GM20431 (cell line): ENCODE data around the gene PRKCQ.
"Not testable (repeated sequence)": the region's sequence is repeated elsewhere in the genome, so short reads cannot be mapped to it uniquely, and the experiment has no call there.

Source experiments
- in situ Hi-C: fragments of 300-500 bp; cut with MseI, MboI; formaldehyde crosslinking; loops from one replicate; pipeline ENCODE4 v1.15.0; 2020; ENCODE audit warnings: low sequenced_read_pairs; ENCODE audit not compliant: unreplicated experiment

PRKCQ gene

GRCh38 chr10:6498771-6499170 lies 81.3 kb downstream of the PRKCQ start:
- in situ Hi-C loops, result no loop called here

- in situ Hi-C loops, result no loop called here
Observed at GRCh38 chr10:6497620-6498019, 82.5 kb downstream of the PRKCQ start.

DNA sequence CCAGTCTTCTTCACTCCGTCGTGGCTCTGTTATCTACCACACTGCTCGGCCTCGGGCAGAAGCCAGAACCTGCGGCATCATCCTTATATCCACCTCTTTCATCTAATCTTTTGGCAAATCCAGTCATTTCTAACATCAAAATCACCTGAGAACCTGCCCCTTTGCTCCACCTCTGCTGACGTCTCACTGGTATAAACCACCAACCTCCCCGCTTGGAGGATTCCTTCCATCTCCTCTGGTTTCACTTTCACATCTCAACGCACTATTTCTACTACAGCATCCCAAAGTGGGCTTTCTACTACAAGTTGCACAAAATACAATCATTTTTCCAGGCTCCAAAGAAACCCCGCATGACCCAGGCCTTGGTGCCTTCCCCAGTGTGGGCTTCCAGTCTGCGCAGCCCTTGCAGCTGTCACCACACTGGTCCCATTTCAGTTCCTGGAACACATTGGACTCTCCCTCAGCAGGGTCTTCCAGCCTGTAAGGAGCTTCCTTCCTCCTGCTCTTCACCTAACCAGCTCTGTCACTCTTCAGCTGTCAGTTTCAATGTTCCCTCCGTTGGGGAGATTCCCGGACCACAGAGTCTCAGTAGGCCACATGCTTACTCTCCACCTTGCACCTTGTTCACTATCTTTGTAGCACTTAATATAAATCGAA lies 85.0 kb downstream of the PRKCQ start:
- in situ Hi-C loops, result no loop called here

GRCh38 chr10:6494442-6494819 lies 85.6 kb downstream of the PRKCQ start:
- in situ Hi-C loops, result no loop called here

GRCh38 chr10:6493521-6494441 lies 86.3 kb downstream of the PRKCQ start:
- in situ Hi-C loops, result no loop called here

GRCh38 chr10:6492896-6493295 lies 87.2 kb downstream of the PRKCQ start:
- in situ Hi-C loops, result no loop called here

DNA sequence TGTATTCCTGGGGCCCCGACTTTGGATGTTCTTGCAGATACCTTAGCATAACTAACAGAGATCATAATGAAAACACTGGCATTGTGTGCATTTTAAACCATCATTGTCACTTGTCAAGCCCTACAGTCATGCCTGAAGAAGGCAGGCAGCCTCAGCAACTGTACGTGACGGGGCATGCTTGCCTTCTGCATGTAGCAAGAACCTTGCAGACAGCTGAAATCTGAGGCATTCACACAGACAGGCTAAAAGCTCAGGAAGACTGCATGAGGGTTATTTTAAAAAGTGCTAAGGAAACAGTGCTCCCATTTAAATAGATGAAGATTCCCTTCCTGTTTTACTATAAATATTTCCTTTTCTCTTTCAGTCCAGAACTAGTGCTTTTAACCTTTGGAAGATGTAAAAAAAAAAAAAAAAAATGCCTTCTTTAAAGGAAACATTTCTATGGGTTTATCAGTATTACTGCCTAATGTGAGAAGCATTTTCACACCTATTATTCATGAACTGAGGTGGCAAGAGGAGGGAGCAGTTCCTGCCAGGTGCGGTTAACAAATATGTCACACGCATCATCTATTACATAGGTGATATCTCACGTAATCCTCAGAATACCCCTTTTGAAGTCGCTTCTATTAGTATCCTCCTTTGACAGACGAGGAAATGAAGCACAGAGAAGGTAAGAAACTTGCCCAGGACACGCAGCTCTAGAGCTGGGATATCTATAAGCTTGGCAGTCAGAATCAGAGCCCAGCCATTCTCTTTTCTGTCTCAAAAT lies 88.1 kb downstream of the PRKCQ start:
- in situ Hi-C loops, result no loop called here

DNA sequence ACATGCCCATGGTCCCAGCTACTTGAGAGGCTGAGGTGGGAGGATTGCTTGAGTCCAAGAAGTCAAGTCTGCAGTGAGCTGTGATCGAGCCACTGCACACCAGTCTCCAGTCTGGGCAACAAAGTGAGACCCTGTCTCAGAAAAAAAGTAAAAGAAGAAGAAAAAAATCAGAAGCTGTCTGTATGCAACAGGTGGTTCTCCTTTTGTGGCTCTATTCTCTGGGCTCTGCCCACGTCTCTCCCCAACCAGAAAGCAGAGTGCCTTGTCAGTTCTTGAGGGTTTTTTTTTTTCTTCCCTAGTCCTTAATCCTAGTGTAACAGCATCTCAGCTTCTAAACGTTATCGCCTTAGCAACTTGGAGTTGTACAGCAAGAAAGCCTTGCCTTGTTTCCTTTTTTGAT lies 89.5 kb downstream of the PRKCQ start:
- in situ Hi-C loops, result no loop called here

GRCh38 chr10:6487920-6488319 lies 92.2 kb downstream of the PRKCQ start:
- in situ Hi-C loops, result no loop called here

DNA sequence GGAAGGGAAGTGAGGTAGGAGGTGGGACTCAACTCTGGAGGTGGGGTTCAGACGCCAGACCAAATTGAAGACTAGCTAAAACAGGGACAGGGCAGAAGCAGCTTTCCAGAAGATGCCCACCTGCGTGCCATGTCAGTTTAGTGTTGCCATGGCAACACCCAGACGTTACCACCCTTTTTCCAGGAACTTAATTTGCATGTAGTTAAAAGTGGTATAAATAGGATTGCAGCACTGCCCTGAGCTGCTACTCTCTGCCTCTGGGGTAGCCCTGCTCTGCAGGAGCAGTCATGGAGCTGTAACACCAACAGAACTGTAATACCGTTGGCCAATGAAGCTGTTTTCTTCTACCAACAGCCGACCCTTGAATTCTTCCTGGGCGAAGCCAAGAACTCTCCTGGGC lies 93.8 kb downstream of the PRKCQ start:
- in situ Hi-C loops, result no loop called here

DNA sequence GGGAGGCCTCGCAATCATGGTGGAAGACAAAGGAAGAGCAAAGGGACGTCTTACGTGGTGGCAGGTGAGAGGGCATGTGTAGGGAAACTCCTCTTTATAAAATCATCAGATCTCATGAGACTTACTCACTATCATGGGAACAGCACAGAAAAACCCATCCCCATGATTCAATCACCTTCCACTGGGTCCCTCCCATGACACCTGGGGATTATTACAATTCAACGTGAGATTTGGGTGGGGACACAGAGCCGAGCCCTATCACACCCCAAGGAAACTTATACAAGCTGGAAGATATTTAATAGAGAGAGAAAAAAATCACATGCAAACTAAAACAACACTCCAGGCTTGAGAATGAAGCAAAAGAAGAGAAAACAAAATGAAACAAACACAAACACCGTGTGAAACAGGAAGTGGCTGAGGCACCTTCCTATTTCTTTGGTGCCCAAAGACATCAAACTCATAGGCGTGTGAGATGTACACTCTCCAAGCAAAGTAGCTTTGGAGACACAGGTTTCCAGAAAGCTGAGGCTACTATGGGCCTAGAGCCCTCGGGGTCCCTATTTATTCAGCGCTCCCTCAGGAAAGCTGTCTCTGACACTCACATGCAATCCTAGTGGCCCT lies 97.2 kb downstream of the PRKCQ start:
- in situ Hi-C loops, result no loop called here

- in situ Hi-C loops, result no loop called here
Observed at GRCh38 chr10:6478722-6479121, 101.4 kb downstream of the PRKCQ start.

- in situ Hi-C loops, result no loop called here
Observed at GRCh38 chr10:6476989-6477388, 103.1 kb downstream of the PRKCQ start.

DNA sequence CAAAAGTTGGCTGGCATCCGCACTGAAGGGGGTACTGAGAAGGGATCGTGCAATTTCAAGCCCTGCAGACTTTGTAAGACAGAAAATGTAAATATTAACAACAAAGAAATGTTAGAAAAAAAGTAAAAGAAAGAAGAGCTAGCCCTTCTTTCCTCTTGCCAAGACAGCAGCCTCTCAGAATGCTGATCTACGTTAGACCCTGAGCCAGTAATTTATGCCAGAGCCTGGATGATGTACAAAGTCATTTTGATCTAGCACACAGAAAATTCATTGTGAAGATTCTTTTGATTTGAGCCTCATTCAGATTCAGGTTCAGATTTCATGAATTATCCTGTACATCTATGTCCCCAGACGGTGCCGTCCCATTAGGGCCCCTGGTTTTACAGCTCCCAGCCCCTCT lies 105.2 kb downstream of the PRKCQ start:
- in situ Hi-C loops, result no loop called here

- in situ Hi-C loops, result no loop called here
Observed at GRCh38 chr10:6473901-6474370, 106.1 kb downstream of the PRKCQ start.

GRCh38 chr10:6473430-6473829 lies 106.6 kb downstream of the PRKCQ start:
- in situ Hi-C loops, result no loop called here

DNA sequence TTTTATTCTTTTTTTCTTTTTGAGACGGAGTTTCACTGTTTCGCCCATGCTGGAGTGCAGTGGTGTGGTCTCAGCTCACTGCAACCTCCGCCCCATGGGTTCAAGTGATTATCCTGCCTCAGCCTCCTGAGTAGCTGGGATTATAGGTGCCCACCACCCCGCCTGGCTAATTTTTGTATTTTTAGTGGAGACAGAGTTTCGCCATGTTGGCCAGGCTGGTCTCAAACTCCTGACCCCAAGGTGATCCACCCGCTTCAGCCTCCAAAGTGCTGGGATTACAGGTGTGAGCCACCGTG lies 107.4 kb downstream of the PRKCQ start:
- in situ Hi-C loops, result not testable (repeated sequence)

DNA sequence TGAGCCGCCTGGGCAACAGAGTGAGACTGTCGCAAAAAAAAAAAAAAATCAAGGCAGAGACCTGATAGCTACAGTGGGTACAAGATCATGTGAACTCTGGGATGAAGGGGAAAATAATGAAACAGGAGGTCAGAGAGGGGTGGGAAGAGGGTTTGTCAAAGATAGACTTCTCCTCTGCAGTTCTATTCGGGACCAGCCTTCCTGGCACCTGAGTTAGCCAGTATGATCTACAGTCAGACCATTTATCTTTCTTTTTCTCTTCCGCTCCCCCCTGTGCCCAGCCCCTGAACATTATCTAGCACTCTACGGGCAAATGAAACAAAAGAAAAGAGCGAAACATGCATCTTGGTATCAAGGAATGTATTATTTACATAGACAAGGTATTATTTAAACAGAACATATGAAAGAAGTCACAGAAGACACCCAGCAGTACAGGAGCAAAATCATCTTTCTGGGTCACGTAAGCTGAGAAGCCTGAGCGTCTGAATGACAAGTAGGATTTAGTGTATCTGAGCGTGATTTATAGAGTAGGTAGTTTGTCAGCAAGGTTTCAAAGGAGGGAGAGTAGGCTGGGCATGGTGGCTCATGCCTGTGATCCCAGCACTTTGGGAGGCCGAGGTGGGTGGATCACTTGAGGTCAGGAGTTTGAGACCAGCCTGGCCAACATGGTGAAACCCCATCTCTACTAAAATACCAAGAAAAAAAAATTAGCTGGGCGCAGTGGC lies 109.0 kb downstream of the PRKCQ start:
- in situ Hi-C loops, result no loop called here

GRCh38 chr10:6469661-6470060 lies 110.4 kb downstream of the PRKCQ start:
- in situ Hi-C loops, result no loop called here
